Esophagus muscularis mucosa (tissue), 3 donors: ENCODE results near the gene AUTS2.

ENCODE experiments used
- CTCF ChIP-seq, 3 experiments: fragments of 200-600 bp in 2 of 3; fragments of 450-650 bp in 1 of 3; sonication (generic) in 2 of 3; IDR thresholded peaks; one replicate each; pipeline ENCODE4 v1.5.1; 2017 to 2019; ENCODE audit warnings: antibody characterized with exemption in 3 of 3, mild to moderate bottlenecking in 2 of 3, moderate library complexity in 1 of 3
- POLR2A ChIP-seq: fragments of 450-650 bp; IDR thresholded peaks from one replicate; pipeline ENCODE4 v1.6.1; 2017; ENCODE audit warnings: antibody characterized with exemption, moderate library complexity, mild to moderate bottlenecking, low read depth
- POLR2AphosphoS5 ChIP-seq, 2 donors: sonication (generic); formaldehyde crosslinking; IDR thresholded peaks; one replicate each; pipeline ENCODE4 v1.6.1; 2017; ENCODE audit warnings: antibody characterized with exemption in 2 of 2

GRCh38 chr7:70481570-70482123, 883.4 kb downstream of the AUTS2 start:
- TF ChIP-seq CTCF (IDR thresholded peaks at IDR 0.05), result no peak
- TF ChIP-seq POLR2AphosphoS5 (IDR thresholded peaks at IDR 0.05), result no peak
- no peak for TF ChIP-seq POLR2A
